ENCODE results near the gene VPREB3.
A peak's percentile ranks its signal among the peaks of the same experiment; 100 is the strongest.

The VPREB3 gene

DNA sequence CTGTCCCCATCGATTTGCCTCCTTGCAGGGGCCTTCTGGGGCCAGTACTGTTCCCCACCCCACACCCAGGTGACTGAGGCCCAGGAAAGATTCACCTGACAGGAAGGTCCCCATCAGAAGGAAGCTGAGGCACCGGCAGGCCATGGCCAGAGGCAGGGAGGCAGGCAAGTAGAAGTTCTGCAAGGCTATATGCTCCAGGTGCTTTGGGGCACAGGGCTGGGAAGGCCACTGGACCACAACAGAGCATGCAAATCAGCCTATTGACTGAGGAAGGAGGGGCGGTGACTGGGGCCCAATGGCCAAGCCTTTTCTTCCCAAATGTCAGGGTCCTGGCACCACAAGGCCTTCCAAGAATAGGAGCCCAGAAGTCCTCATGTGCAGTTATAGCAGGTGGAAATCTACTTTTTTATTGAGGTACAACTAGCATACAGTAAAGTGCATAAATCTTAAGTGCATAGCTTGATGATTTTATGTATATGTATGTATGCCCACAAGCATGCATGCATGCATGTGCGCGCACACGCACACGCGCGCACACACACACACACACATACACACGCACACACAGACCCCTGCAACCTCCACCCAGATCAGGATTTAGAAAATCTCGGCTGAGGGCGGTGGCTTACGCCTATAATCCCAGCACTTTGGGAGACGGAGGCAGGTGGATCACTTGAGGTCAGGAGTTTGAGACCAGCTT lies at the start of gene VPREB3:
VPREB3 (minus strand) TSS at position 206 of the 700 bp plus-strand sequence; CDS start at position 144, 62 bp downstream.
- no peak for DNase-seq (ENCODE audit: low read depth in 2 of 2)

DNA sequence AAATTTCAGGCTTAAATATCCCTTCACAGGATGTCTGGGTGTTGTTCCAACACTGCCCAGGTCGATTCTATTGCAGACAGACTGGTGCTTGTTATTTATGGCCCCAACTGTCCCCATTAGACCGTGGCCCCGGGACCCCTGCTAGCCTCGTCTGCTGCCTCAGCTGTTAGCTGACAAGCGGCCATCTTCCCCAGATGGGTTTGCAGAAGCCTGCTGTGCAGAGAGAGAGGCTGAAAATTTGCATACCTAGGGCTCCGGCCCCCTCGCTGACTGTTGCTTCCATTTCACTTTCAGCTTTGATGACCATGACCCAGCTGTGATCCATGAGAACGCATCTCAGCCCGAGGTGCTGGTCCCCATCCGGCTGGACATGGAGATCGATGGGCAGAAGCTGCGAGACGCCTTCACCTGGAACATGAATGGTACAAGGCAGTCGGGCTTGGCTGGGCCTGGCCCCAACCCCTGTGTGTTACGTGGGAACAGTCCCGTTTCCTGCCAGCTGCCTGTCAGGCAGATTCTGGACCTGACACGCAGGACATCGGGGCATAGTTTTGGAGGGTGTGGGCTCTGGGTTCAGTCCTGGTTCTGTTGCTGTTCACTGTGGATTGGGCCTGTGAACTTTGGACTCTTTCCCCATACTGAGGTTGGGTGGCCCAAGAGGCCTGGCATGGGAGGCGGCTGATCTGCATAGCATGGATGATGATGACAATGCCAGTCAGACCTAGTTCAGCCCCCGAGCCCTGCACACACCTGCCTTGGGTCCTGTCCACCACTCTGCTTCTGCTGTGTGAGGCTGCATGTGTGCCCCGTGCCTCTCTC lies 49.0 kb upstream of the VPREB3 start:
- no peak for DNase-seq (ENCODE audit: low read depth in 2 of 2)

- DNase-seq (ENCODE audit: low read depth in 2 of 2), result no peak
Observed at GRCh38 chr22:23801886-23802377, 47.7 kb upstream of the VPREB3 start.

- DNase-seq (ENCODE audit: low read depth in 2 of 2), result no peak
Observed at GRCh38 chr22:23801238-23801821, 47.1 kb upstream of the VPREB3 start.

DNA sequence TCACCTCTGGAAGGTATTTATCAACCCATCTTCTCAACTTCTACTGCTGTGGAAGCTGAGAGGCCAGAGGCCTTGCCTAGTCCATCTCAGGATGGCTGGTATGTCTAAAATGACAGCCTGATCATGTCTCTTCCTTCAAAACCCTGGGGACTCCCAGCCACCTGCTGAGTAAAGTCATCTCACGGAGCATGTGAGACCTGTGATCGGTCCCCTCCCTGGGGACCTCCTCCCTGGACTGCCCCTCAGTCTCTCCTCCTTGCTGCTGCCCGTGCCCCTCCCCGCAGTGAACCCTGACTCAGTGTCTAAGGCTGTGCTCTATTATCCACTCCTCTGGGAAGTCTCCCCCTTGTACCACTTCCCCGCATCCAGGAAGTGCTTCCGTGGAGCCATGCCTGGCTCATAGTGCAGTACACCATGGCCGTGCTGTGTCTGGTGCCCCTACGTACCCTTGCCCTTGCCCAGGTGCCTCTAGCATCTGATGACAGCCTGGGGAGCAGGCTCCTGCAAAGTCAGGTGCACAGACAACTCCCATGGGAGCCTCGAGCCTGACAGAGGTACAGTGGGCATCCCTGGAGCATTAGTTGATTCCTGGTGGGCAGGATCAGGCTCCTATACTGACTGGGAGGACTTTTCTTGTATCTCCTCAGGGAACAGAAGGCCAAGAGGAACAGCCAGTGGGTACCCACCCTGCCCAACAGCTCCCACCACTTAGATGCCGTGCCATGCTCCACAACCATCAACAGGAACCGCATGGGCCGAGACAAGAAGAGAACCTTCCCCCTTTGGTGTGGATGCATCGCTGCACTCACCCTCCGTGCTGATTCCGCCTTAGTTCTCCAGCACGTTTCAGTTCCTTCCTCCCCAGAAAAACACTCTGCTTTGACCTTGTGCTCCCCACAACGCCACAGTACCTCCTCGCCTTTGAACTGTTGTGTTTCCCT lies 46.3 kb upstream of the VPREB3 start:
- DNase-seq (ENCODE audit: low read depth in 2 of 2), result no peak

- DNase-seq (ENCODE audit: low read depth in 2 of 2), result no peak
Observed at GRCh38 chr22:23796461-23796860, 42.2 kb upstream of the VPREB3 start.

DNA sequence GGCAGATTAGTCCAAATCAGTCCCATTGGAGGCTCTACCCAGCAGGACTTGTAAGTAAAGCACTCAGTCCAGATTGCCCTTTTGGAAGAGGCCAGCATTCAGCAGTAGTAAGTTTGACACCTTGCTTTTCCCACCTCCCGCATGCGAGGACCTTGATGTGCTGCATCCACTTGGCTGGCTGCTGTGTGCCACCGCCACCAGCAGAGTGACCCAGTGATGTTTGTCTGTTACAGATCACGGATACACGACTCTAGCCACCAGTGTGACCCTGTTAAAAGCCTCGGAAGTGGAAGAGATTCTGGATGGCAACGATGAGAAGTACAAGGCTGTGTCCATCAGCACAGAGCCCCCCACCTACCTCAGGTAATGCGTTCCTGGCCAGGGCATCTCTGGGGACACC lies 39.1 kb upstream of the VPREB3 start:
- no peak for DNase-seq (ENCODE audit: low read depth in 2 of 2)

- DNase-seq (ENCODE audit: low read depth in 2 of 2), result no peak
Observed at GRCh38 chr22:23791738-23792645, 37.8 kb upstream of the VPREB3 start.

DNA sequence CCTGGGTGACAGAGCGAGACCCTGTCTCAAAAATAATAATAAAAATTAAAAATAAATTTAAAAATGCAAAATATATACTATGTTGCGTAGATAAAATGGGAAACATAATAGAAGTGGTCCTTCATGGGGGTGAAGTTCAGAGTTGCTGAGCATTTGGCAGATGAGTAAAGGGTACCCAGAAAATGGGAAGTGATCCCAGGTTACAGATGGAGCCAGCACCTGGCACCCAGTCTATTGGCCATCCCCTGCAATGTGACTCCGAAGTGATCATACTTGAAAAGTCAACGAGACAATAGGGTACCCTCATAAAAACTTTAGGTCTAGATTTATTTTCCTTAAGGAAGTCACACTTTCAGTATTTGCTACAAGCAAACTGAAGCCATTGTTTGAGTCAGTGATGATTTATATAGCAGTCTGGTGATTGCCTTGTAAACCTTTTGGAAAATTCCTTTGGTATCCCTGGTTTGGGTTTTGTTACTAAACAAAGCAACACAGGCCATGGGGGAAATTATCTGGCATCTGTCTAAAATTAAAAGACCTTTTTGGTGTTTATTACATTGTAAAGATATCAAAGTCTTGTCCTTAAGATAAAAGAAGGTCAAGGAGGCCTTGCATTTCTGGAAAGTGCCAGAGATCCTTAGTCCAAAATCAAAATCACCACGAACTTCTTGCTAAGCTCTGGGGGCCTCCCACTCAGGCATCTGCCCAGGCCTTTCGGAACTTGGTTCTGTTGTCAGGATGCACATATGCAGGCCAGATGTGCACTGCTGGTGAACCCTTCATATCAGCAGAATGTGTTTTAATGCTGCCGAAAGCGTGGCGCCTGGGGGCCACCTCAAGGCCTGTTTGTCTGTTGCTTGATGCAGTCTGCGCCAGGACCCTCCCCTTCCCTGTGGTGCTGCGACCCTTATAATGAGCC lies 36.9 kb upstream of the VPREB3 start:
- DNase-seq (ENCODE audit: low read depth in 2 of 2), result no peak

- no peak for DNase-seq (ENCODE audit: low read depth in 2 of 2)
Observed at GRCh38 chr22:23789638-23790037, 35.4 kb upstream of the VPREB3 start.

- DNase-seq (ENCODE audit: low read depth in 2 of 2), result no peak
Observed at GRCh38 chr22:23789121-23789520, 34.9 kb upstream of the VPREB3 start.

GRCh38 chr22:23787910-23788309 lies 33.7 kb upstream of the VPREB3 start:
- DNase-seq (ENCODE audit: low read depth in 2 of 2), result no peak

GRCh38 chr22:23787600-23787896 lies 33.3 kb upstream of the VPREB3 start:
- no peak for DNase-seq (ENCODE audit: low read depth in 2 of 2)

- peak; percentile 84 to 92 for DNase-seq (ENCODE audit: low read depth in 2 of 2)
Observed at GRCh38 chr22:23786752-23787599, 32.8 kb upstream of the VPREB3 start, which contains the start of gene SMARCB1. TSS of gene SMARCB1 (plus strand) at chr22:23786966. CDS start at chr22:23787170, 204 bp downstream.

GRCh38 chr22:23786261-23786710 lies 32.1 kb upstream of the VPREB3 start:
- DNase-seq (ENCODE audit: low read depth in 2 of 2), result no peak

DNA sequence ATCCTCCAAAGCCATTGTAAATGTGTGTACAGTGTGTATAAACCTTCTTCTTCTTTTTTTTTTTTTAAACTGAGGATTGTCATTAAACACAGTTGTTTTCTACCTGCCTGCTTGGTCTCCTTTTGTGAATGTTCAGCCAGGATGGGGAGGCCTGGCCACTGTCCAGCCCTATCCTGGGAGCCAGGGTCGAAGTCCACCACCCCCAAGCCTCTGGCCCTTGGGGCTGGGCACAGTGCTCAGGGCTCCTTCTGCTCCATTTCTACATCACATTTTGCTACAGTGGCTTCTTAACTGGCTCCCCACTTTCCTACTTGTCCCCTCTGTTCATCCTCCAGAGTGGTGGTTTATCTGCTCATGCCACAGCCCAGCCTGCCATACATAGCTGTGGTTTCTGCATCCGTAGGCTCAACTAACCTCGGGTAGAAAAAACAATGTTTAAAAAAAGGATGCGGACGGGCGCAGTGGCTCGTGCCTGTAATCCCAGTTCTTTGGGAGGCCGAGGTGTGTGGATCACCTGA lies 30.0 kb upstream of the VPREB3 start:
- no peak for DNase-seq (ENCODE audit: low read depth in 2 of 2)

DNA sequence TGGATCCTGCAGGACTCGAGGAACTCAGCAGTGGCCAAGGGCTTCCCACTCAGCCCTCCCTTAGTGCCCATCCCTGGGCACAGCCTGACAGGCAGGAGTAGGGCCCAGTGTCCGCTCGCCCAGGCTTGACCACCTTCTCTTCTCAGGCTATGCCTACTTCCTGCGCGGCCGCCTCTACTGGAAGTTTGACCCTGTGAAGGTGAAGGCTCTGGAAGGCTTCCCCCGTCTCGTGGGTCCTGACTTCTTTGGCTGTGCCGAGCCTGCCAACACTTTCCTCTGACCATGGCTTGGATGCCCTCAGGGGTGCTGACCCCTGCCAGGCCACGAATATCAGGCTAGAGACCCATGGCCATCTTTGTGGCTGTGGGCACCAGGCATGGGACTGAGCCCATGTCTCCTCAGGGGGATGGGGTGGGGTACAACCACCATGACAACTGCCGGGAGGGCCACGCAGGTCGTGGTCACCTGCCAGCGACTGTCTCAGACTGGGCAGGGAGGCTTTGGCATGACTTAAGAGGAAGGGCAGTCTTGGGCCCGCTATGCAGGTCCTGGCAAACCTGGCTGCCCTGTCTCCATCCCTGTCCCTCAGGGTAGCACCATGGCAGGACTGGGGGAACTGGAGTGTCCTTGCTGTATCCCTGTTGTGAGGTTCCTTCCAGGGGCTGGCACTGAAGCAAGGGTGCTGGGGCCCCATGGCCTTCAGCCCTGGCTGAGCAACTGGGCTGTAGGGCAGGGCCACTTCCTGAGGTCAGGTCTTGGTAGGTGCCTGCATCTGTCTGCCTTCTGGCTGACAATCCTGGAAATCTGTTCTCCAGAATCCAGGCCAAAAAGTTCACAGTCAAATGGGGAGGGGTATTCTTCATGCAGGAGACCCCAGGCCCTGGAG lies 29.3 kb upstream of the VPREB3 start:
- DNase-seq (ENCODE audit: low read depth in 2 of 2), result no peak

Measured in stimulated activated CD4-positive, alpha-beta T cell treated with anti-CD3 and anti-CD28 coated beads, Interleukin-1b, Interleukin-23, amount 100 ng/mL, for 4 hours (primary cell).